GM12878 (cell line): ENCODE results near the gene ADAMTSL3. TPM values are rescaled to one million over a fixed set of nuclear protein-coding genes. Genes with fewer than 3 reads are reported as not detected.
"Not testable (repeated sequence)": the region's sequence is repeated elsewhere in the genome, so short reads cannot be mapped to it uniquely, and the experiment has no call there.

Source experiments
- ATAC-seq: fragments of 200-7000 bp; cut with Tn5 transposase; 3 replicates; pipeline ENCODE4 v1.9.1; 2020; ENCODE audit warnings: mild to moderate bottlenecking, moderate library complexity
- BruUV-seq: library from RNA; stranded (reverse); fragments of 400-500 nt; replicated peaks from 2 replicates; lab custom pipeline; 2021; lab: Mats Ljungman, UMichigan
- CTCF ChIA-PET: fragments of 300-600 bp; sonication (Branson Sonifier 250); formaldehyde crosslinking; extraction: SDS; loops from one replicate; lab custom pipeline; 2021; ENCODE audit warnings: inconsistent platforms; lab: Yijun Ruan, JAX
- POLR2A ChIA-PET: fragments of 350-600 bp; formaldehyde crosslinking; extraction: SDS; loops from one replicate; lab custom pipeline; 2021; ENCODE audit warnings: inconsistent platforms; lab: Charles Lee
- RAD21 ChIA-PET: fragments of 300-600 bp; sonication (Branson Sonifier 250); formaldehyde crosslinking; loops from one replicate; lab custom pipeline; 2023; ENCODE audit warnings: antibody characterized with exemption; ENCODE audit not compliant: unreplicated experiment; lab: Charles Lee
- SMC1A ChIA-PET: fragments of 300-600 bp; sonication (Branson Sonifier 250); formaldehyde crosslinking; loops from one replicate; lab custom pipeline; 2023; ENCODE audit not compliant: unreplicated experiment, uncharacterized antibody; lab: Charles Lee
- DNase-seq: peaks from one replicate; pipeline ENCODE4 v3.0.0-alpha.2; 2011; ENCODE audit warnings: low read depth, low spot score
- FAIRE-seq: peaks from 3 replicates; lab custom pipeline; 2011; peaks lifted over from hg19 to GRCh38; lab: Jason Lieb, UNC
- H2AFZ ChIP-seq: 2 replicates; pipeline ENCODE4 v1.6.0; 2011; ENCODE audit warnings: low read depth, low read length, control low read depth; ENCODE audit not compliant: control insufficient read depth
- H3K27ac ChIP-seq: 2 replicates; pipeline ENCODE4 v1.5.1; 2011; ENCODE audit warnings: control low read depth; ENCODE audit not compliant: control insufficient read depth, insufficient read depth
- H3K27me3 ChIP-seq, 2 experiments: replicated peaks in 1 of 2; 2 replicates each; pipeline versions ENCODE4 v1.6.0 to v1.6.1; 2011; ENCODE audit warnings: low read length in 1 of 2; ENCODE audit not compliant: control insufficient read depth in 2 of 2, insufficient read depth in 2 of 2
- H3K36me3 ChIP-seq, 2 experiments: 2 replicates each; pipeline ENCODE4 v1.5.1; 2011; ENCODE audit warnings: low read length in 1 of 2; ENCODE audit not compliant: control insufficient read depth in 2 of 2, insufficient read depth in 2 of 2
- H3K4me1 ChIP-seq: 2 replicates; pipeline ENCODE4 v1.6.1; 2011; ENCODE audit warnings: mild to moderate bottlenecking, low read length, moderate library complexity, mixed read lengths; ENCODE audit not compliant: control insufficient read depth, insufficient read depth
- H3K4me2 ChIP-seq: 2 replicates; pipeline ENCODE4 v1.6.0; 2011; ENCODE audit warnings: control low read depth; ENCODE audit not compliant: control insufficient read depth, insufficient read depth
- H3K4me3 ChIP-seq: fragments of 200-600 bp; sonication (generic); 2 replicates; pipeline ENCODE4 v1.5.1; 2016
- H3K79me2 ChIP-seq: 2 replicates; pipeline ENCODE4 v1.6.0; 2011; ENCODE audit warnings: low read length; ENCODE audit not compliant: control insufficient read depth, insufficient read depth
- H3K9ac ChIP-seq: 2 replicates; pipeline ENCODE4 v1.8.0; 2011; ENCODE audit warnings: low read length, control low read depth, mixed read lengths; ENCODE audit not compliant: control insufficient read depth, insufficient read depth
- H3K9me3 ChIP-seq: replicated peaks from 3 replicates; pipeline ENCODE4 v1.5.1; 2011; ENCODE audit warnings: mild to moderate bottlenecking, low read length; ENCODE audit not compliant: control insufficient read depth, insufficient read depth
- H4K20me1 ChIP-seq: 2 replicates; pipeline ENCODE4 v1.6.0; 2011; ENCODE audit not compliant: control insufficient read depth, insufficient read depth
- NBN ChIP-seq: fragments of 450-650 bp; IDR thresholded peaks from 2 replicates; pipeline ENCODE4 v1.6.1; 2016
- whole genome bisulfite sequencing: methylation state at CpG from one replicate; pipeline ENCODE4 v1.1.6; 2016; ENCODE audit warnings: low lambda C conversion rate; ENCODE audit not compliant: insufficient replicate concordance, insufficient coverage; ENCODE audit errors: missing lambda C conversion rate; 5-methylcytosine and 5-hydroxymethylcytosine counted together
- in situ Hi-C: fragments of 300-500 bp; cut with MboI; formaldehyde crosslinking; loops from 9 replicates; pipeline ENCODE4 v1.14.3; 2018; ENCODE audit warnings: mixed read lengths
- intact Hi-C: fragments of 100-400 bp; cut with micrococcal nuclease; formaldehyde crosslinking; loops from one replicate; pipeline ENCODE4 v1.14.2; 2022; ENCODE audit not compliant: unreplicated experiment
- polyA plus RNA-seq, 11 experiments: library from polyadenylated mRNA; depleted of rRNA in 4 of 11; unstranded in 6 of 11; stranded (reverse) in 5 of 11; fragments of >200 nt; fragmentation: Nextera tagmentation in 4 of 11; fragmentation: Illumina TruSeq in 1 of 11; extraction: Ambion mirVana in 4 of 11; extraction: Trizol in 1 of 11; gene quantifications; 1 replicate in 1 of 11; 2 replicates in 10 of 11; pipeline versions ENCODE4 v1.2.1 to v1.2.3, GENCODE V29; 2011 to 2016; ENCODE audit warnings: inconsistent platforms in 2 of 11, missing spikeins in 2 of 11, low read depth in 1 of 11
- total RNA-seq, 4 experiments: library from RNA; depleted of rRNA in 3 of 4; stranded (reverse); fragments of >200 nt in 3 of 4; fragmentation: Illumina TruSeq in 1 of 4; extraction: Trizol in 1 of 4; gene quantifications; 2 replicates each; pipeline versions ENCODE4 v1.2.1 to v1.2.3, GENCODE V29; 2013 to 2021

The ADAMTSL3 gene
- total and polyA plus RNA-seq, 10 of the 15 experiments (the other 5 are each of a cell fraction or from before 2014, with no cell fraction given) = 0.01 to 0.28 (median 0.13) TPM

GRCh38 chr15:84050076-84050475 lies 396.2 kb downstream of the ADAMTSL3 start:
- no TSS peak for BruUV-seq
- DNase-seq = no peak

GRCh38 chr15:84051146-84051545 lies 397.2 kb downstream of the ADAMTSL3 start:
- BruUV-seq, H3K9me3 ChIP-seq, H3K79me2 ChIP-seq, H2AFZ ChIP-seq, H4K20me1 ChIP-seq, DNase-seq, in situ Hi-C loops, H3K36me3 ChIP-seq, H3K27me3 ChIP-seq, H3K27ac ChIP-seq, POLR2A ChIA-PET, intact Hi-C loops, FAIRE-seq, RAD21 ChIA-PET, H3K4me3 ChIP-seq, CTCF ChIA-PET, H3K9ac ChIP-seq, H3K4me1 ChIP-seq, H3K4me2 ChIP-seq: not testable (repeated sequence)
- WGBS = 40% methylated on average over 1 of the region's 1 CpG
- SMC1A ChIA-PET = interaction anchor here (0.5 kb wide), 1 partner anchor 58 kb away, joined by 3 read pairs; no protein-coding TSS in a partner anchor
- ATAC-seq = 0 out of 3 replicates have a peak, but pooled peaks have one; percentile 44

More at GRCh38 chr15:84050076-84050475, 396.2 kb downstream of the ADAMTSL3 start:
- ChIA-PET RAD21 (no interaction called here), POLR2A (no interaction called here), CTCF (no interaction called here), SMC1A (no interaction called here)
- Histone ChIP-seq H3K4me2 (no peak overlapping the region), H3K27me3 (no peaks in the 10 kb centered on the region), H3K79me2 (no peaks in the 10 kb centered on the region), H3K27ac (no peak overlapping the region), H3K4me1 (no peaks in the 10 kb centered on the region), H2AFZ (no peak overlapping the region), H3K4me3 (no peak overlapping the region), H3K36me3 (no peaks in the 10 kb centered on the region), H3K9ac (no peak overlapping the region), H4K20me1 (no peaks in the 10 kb centered on the region), H3K9me3 (no peaks in the 10 kb centered on the region; the same call in 2 of the 3 replicates)
- WGBS = 29% methylated on average over 3 of the region's 3 CpGs
- FAIRE-seq (no peak), ATAC-seq (no peak)
- in situ Hi-C loops (no loop called here), intact Hi-C loops (no loop called here)
- TF ChIP-seq NBN = no peak

GRCh38 chr15:84054544-84054943 lies 400.6 kb downstream of the ADAMTSL3 start:
- H2AFZ ChIP-seq, H3K36me3 ChIP-seq, H3K9ac ChIP-seq, POLR2A ChIA-PET, intact Hi-C loops, H3K4me2 ChIP-seq, BruUV-seq, in situ Hi-C loops, DNase-seq, H4K20me1 ChIP-seq, H3K79me2 ChIP-seq, H3K4me1 ChIP-seq, H3K4me3 ChIP-seq, SMC1A ChIA-PET, H3K9me3 ChIP-seq, H3K27ac ChIP-seq, RAD21 ChIA-PET, FAIRE-seq, H3K27me3 ChIP-seq: not testable (repeated sequence)
- WGBS = 35% methylated on average over 1 of the region's 1 CpG
- CTCF ChIA-PET = interaction anchor here (1.0 to 1.2 kb wide), 2 partner anchors 61 to 615 kb away, joined by 3 read pairs; no protein-coding TSS in a partner anchor
- peak; percentile 73 for ATAC-seq
